ENCODE measurements around the gene ACKR3. TPM values are rescaled to one million over a fixed set of nuclear protein-coding genes. Genes with fewer than 3 reads are reported as not detected.
A peak's percentile ranks its signal among the peaks of the same experiment; 100 is the strongest.

The ACKR3 gene
- total RNA-seq, 4 donors from 2014 or later, result 32.4 to 88.7 (median 55.0) TPM

DNA sequence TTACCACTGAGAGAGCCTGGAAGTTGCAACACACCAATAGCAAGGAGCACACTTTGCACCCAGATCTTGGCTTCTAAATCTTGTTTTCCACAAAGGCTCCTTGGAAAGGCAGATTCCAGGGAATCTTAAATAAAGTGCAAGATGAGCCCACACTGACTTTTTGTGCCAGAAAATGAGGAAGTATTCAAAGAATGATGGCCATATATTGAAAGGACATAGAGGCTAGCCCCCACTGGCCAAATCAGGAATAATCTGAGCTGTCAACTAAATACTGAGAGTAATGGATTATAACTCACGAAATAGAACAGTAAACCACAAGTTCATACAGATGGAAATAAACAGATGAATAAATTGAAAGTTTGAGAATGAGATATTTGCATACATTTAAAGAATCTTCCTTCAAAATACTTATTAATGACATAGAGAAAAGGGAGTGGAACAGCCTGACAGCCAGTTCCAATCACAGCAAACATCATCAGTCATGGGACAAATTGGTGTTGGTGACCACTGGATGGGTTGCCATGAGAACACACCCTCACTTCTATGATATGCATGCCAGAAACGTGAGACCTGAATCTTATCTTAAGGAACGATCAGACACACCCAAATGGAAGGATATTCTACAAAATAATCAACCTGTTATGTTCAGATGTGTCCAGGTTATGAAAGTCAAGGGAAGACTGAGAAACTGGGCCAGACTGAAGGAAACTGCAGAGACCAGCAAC is 12.2 kb upstream of the ACKR3 start:
- DNase-seq (ENCODE audit: low spot score in 2 of 2), result no peak
- 69 to 77% methylated on average over 3 of the region's 3 CpGs for WGBS, 2 donors

DNA sequence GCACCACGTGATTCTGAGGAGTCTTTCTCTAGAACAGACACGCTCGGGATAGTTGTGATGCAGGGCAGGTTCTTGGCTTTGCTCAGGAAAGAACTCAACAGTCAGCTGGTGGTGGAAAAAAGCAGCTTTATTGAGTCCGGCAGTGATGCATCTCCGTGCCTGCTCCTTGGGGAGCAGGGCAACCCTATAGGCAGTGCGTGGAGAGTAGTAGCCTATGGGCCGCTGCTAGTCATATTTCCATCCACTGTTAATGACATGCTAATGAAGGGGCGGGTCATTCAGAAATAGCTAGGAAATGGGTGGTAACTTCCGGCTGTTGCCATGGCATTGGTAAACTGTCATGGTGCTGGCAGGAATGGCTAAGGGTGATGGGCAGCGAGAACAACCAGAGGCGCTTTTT is 11.6 kb upstream of the ACKR3 start:
- Histone ChIP-seq H3K9me3 (peaks cover 0 to 10% (median 0%) of the 10 kb centered on the region in 4 donors), H3K4me3 (no peak overlapping the region), H3K36me3 (no peaks in the 10 kb centered on the region), H3K4me1 (peaks cover 0 to 6% (median 2%) of the 10 kb centered on the region in 4 donors), H3K27ac (no peak overlapping the region), H3K27me3 (no peaks in the 10 kb centered on the region)
- TF ChIP-seq POLR2A (IDR thresholded peaks at IDR 0.05) (no peak), EP300 (IDR thresholded peaks at IDR 0.05) (no peak)
- TF ChIP-seq, protein P1, sequence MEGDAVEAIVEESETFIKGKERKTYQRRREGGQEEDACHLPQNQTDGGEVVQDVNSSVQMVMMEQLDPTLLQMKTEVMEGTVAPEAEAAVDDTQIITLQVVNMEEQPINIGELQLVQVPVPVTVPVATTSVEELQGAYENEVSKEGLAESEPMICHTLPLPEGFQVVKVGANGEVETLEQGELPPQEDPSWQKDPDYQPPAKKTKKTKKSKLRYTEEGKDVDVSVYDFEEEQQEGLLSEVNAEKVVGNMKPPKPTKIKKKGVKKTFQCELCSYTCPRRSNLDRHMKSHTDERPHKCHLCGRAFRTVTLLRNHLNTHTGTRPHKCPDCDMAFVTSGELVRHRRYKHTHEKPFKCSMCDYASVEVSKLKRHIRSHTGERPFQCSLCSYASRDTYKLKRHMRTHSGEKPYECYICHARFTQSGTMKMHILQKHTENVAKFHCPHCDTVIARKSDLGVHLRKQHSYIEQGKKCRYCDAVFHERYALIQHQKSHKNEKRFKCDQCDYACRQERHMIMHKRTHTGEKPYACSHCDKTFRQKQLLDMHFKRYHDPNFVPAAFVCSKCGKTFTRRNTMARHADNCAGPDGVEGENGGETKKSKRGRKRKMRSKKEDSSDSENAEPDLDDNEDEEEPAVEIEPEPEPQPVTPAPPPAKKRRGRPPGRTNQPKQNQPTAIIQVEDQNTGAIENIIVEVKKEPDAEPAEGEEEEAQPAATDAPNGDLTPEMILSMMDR (IDR thresholded peaks at IDR 0.05), result no peak
- no peak for DNase-seq (ENCODE audit: low spot score in 2 of 2)
- 92 to 93% methylated on average over 11 of the region's 11 CpGs for WGBS, 2 donors

More for the DNA sequence above, 12.2 kb upstream of the ACKR3 start:
- peaks cover 0 to 11% (median 3%) of the 10 kb centered on the region in 4 donors for H3K4me1 ChIP-seq
- H3K27ac ChIP-seq, result no peak overlapping the region
- TF ChIP-seq, protein P1 (IDR thresholded peaks at IDR 0.05), result no peak
- TF ChIP-seq POLR2A (IDR thresholded peaks at IDR 0.05) (no peak), EP300 (IDR thresholded peaks at IDR 0.05) (no peak)
- H3K36me3 ChIP-seq, result no peaks in the 10 kb centered on the region
- H3K9me3 ChIP-seq, result peaks cover 0 to 10% (median 0%) of the 10 kb centered on the region in 4 donors
- no peaks in the 10 kb centered on the region for H3K27me3 ChIP-seq
- H3K4me3 ChIP-seq, result no peak overlapping the region

DNA sequence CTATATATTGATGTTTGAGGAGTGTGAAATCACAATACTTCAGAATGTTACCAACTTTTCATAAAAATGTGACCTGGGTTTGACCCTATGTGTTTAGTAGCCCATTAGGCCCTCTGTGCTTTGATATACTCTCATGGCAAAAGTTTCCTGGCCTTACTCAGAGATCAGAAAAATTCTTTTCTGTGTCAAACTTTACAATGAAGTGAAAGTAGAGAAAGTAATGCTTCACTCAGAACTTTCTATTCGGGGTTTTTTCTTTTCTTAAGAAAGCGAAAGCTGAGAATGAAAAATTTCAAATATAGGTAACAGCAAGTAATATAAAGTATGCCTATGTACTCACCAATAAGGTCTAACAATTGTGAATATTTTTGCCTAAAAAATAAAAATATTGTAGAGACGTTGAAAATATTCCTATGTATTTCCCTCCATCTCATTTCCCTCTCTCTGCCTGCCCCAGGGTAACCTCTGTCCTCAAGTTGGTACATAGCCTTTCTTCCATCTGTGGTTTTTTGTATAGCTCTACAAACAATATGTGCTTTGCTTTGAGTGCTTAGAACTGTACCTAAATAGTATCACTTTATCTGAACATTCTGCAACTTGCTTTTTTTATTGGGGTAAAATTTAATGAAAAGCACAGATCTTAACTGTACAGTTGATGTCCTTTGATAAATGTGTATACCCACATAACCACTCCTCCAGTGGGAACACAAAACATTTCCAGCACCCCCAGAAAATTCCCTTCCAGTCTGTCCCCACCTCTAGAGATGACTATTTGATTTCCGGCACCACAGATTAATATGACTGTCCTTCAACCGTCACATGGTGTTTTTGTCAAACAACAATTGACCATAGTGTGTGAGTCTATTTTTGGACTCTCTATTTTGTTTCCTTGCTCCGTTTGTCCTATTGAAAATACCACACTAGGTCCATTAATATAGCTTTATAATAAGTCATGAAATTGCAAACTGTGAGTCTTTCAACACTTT is 10.3 kb upstream of the ACKR3 start:
- DNase-seq (ENCODE audit: low spot score in 2 of 2), result no peak
- peaks cover 0 to 6% (median 2%) of the 10 kb centered on the region in 4 donors for H3K4me1 ChIP-seq
- H3K36me3 ChIP-seq, result no peaks in the 10 kb centered on the region
- H3K27me3 ChIP-seq, result no peaks in the 10 kb centered on the region
- TF ChIP-seq, protein P1 (IDR thresholded peaks at IDR 0.05), result no peak
- no peak for TF ChIP-seq POLR2A (IDR thresholded peaks at IDR 0.05)
- no peak for TF ChIP-seq EP300 (IDR thresholded peaks at IDR 0.05)
- WGBS, 2 donors, result 44 to 46% methylated on average over 6 of the region's 6 CpGs
- no peak overlapping the region for H3K4me3 ChIP-seq
- peak overlapping the region in 2 of 4 donors; percentile 61 to 82 for H3K27ac ChIP-seq
- H3K9me3 ChIP-seq, result peaks cover 0 to 9% (median 0%) of the 10 kb centered on the region in 4 donors

DNA sequence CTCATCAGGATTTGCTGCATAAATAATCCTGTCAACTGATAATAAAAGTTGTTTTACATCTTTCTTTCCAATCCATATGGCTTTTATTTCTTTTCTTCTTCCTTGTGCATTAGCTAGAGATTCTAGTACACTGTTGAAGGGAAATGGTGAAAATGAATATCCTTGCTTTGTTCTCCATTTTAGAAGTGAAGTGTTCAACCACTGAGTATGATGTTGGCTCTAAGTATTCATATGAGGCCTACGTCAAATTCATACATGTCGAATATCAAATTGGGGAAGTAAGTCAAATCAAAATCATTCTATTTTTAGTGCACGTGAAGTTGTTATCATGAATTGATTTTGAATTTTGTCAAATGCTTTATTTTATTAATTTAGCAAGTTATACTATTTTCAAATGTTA is 7.8 kb upstream of the ACKR3 start:
- TF ChIP-seq, protein P1 (IDR thresholded peaks at IDR 0.05), result no peak
- no peak for TF ChIP-seq POLR2A (IDR thresholded peaks at IDR 0.05)
- TF ChIP-seq EP300 (IDR thresholded peaks at IDR 0.05), result no peak
- Histone ChIP-seq H3K27ac (no peak overlapping the region), H3K4me1 (peaks cover 0 to 20% (median 3%) of the 10 kb centered on the region in 4 donors), H3K4me3 (no peak overlapping the region), H3K36me3 (no peaks in the 10 kb centered on the region), H3K27me3 (no peaks in the 10 kb centered on the region), H3K9me3 (no peaks in the 10 kb centered on the region)
- DNase-seq (ENCODE audit: low spot score in 2 of 2), result no peak
- WGBS, 2 donors, result 90 to 92% methylated on average over 3 of the region's 3 CpGs

All from tibial nerve (tissue), 4 donors.